Activated CD4-positive, alpha-beta T cell treated with anti-CD3 and anti-CD28 coated beads for 1 hour (primary cell): ENCODE measurements around the gene OR5D14.

Experiments used
- DNase-seq: peaks from one replicate; pipeline ENCODE4 v3.0.0-alpha.2; 2020

OR5D14 gene

DNA sequence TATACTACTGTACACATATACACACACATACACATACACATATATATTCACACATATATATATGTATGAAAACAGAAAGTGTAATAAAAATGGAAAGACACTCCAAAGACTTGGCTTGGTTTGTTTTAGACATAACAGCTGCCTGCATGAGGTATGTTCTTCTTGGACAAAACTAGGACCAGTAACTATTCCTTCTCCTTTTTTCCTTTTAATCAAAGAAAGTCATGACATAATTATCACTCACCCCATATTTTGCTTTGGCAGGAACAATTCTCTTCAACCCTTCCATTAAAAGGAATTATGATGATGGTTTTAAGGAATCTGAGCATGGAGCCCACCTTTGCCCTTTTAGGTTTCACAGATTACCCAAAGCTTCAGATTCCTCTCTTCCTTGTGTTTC, at the start of gene OR5D14:
Gene OR5D14, plus strand, starts transcription at position 301 of the 400 bp plus-strand sequence. Its CDS starts 0 bp downstream, at position 301.
- no peak for DNase-seq

GRCh38 chr11:55773138-55773537, 22.2 kb upstream of the OR5D14 start, which contains the start of gene OR5D13:
Gene OR5D13 (plus strand): TSS chr11:55773438. CDS start chr11:55773438, 0 bp downstream.
- no peak for DNase-seq

- DNase-seq: no peak
These were observed 3.8 kb upstream of the OR5D14 start for GRCh38 chr11:55791606-55792005.

- DNase-seq: no peak
These were observed 2.0 kb upstream of the OR5D14 start for GRCh38 chr11:55793321-55793720.

DNA sequence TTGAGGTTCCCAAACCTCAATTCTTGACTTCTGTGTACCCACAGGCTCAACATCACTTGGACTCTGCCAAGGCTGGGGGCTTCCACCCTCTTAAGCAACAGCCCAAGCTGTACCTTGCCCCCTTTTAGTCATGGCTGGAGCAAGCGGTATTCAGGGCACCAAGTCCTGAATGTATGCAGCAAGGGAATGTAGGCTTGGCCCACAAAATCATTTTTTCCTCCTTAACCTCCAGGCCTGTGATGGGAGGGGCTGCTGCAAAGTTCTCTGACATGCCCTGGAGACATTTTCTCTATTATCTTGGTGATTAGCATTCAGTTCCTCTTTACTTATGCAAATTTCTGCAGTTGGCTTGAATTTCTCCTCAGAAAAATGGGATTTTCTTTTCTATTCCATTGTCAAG, 10.9 kb downstream of the OR5D14 start:
- no peak for DNase-seq

DNA sequence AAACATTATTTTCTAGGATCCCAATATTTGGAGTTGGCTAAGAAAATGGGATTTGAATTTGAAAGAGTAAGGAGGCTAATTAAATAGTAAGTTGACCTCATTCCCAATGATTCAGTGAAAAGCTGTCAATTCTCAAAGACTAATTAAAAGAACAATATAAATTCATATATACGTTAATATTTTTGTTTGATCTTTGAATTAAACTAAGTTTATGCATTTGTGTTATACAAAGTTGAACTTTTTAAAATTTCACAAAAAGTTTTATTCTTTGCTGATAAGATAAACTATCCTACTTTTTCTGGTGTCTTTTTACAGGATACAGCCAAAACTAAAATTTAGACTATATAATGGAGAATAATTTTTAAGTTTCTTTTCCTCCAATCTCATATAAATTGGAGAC, 15.7 kb downstream of the OR5D14 start, which contains the start of gene OR5L1:
Gene OR5L1, plus strand, starts transcription at position 301 of the 400 bp plus-strand sequence. CDS start 100 bp downstream, outside the sequence.
- DNase-seq: no peak

DNA sequence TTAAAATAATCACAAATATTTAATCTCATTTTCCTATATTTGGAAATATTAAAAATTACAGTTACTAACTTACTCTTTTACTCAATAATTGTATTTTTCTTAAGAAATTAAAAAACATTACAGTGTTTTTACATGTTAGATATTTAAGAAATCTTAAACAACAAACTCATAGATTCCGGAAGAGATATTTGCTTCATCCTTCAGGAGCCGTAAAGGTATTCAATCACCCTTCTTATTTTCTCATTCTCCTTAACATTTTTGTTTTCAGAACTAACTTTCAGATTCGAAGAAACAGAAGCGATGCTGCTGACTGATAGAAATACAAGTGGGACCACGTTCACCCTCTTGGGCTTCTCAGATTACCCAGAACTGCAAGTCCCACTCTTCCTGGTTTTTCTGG, 24.0 kb downstream of the OR5D14 start, which contains the start of gene OR5D18:
Gene OR5D18, plus strand, starts transcription at position 301 of the 400 bp plus-strand sequence. Its CDS starts 0 bp downstream, at position 301.
- no peak for DNase-seq

DNA sequence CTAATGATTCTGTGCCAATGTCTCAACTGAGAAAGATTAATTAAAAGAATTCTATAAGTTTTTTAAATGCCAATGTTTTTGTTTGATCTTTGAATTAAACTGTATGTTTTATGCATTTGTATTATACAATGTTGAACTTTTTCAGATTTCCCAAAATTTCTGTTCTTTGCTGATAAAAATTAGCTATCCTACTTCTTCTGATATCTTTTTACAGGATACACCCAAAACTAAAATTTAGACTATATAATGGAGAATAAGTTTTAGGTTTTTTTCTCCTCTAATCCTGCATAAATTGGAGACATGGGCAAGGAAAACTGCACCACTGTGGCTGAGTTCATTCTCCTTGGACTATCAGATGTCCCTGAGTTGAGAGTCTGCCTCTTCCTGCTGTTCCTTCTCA, 31.6 kb downstream of the OR5D14 start, which contains the start of gene OR5L2:
Gene OR5L2, plus strand, starts transcription at position 301 of the 400 bp plus-strand sequence. Its CDS starts 0 bp downstream, at position 301.
- no peak for DNase-seq

GRCh38 chr11:55838452-55838851, 43.1 kb downstream of the OR5D14 start, which contains the start of gene OR5D16:
Gene OR5D16 (plus strand): TSS chr11:55838752. CDS start chr11:55838752, 0 bp downstream.
- DNase-seq: no peak
